Liver (tissue), 9 donors: ENCODE results near the gene USP53. TPM values are rescaled to one million over a fixed set of nuclear protein-coding genes. Genes with fewer than 3 reads are reported as not detected.
"Not testable (repeated sequence)": the region's sequence is repeated elsewhere in the genome, so short reads cannot be mapped to it uniquely, and the experiment has no call there.

Experiments
- DNase-seq: peaks from one replicate; pipeline ENCODE4 v3.0.0-alpha.2; 2017; ENCODE audit warnings: low spot score
- H3K27ac ChIP-seq, 2 donors: one replicate each; pipeline ENCODE4 v1.7.0; 2013; ENCODE audit warnings: inconsistent platforms in 2 of 2, low read length in 2 of 2, control low read depth in 1 of 2, low read depth in 1 of 2, mild to moderate bottlenecking in 1 of 2
- H3K27me3 ChIP-seq, 4 donors: one replicate each; pipeline versions ENCODE4 v1.6.1 to v1.7.0; 2013; ENCODE audit warnings: low read length in 3 of 4, inconsistent platforms in 1 of 4, mild to moderate bottlenecking in 1 of 4, moderate library complexity in 1 of 4; ENCODE audit not compliant: control insufficient read depth in 4 of 4, insufficient read depth in 4 of 4
- H3K36me3 ChIP-seq, 4 donors: one replicate each; pipeline versions ENCODE4 v1.6.1 to v1.7.0; 2013; ENCODE audit warnings: low read length in 3 of 4, mild to moderate bottlenecking in 3 of 4, low read depth in 1 of 4, moderate library complexity in 1 of 4; ENCODE audit not compliant: control insufficient read depth in 4 of 4, insufficient read depth in 3 of 4
- H3K4me1 ChIP-seq, 4 donors: one replicate each; pipeline versions ENCODE4 v1.6.1 to v1.7.0; 2013; ENCODE audit warnings: low read length in 3 of 4, mild to moderate bottlenecking in 3 of 4, moderate library complexity in 1 of 4; ENCODE audit not compliant: control insufficient read depth in 4 of 4, insufficient read depth in 4 of 4
- H3K4me3 ChIP-seq, 3 donors: one replicate each; pipeline versions ENCODE4 v1.6.1 to v1.7.0; 2013; ENCODE audit warnings: low read length in 3 of 3, control low read depth in 1 of 3, low read depth in 1 of 3, mild to moderate bottlenecking in 1 of 3
- H3K9ac ChIP-seq, 2 donors: one replicate each; pipeline ENCODE4 v1.7.0; 2013; ENCODE audit warnings: low read length in 2 of 2, mild to moderate bottlenecking in 2 of 2, moderate library complexity in 2 of 2, control low read depth in 1 of 2, low read depth in 1 of 2
- H3K9me3 ChIP-seq, 4 donors: one replicate each; pipeline versions ENCODE4 v1.6.1 to v1.7.0; 2013; ENCODE audit warnings: low read length in 3 of 4; ENCODE audit not compliant: control insufficient read depth in 4 of 4
- ATF3 ChIP-seq: IDR thresholded peaks from 2 replicates; pipeline ENCODE4 v1.6.1; 2016; ENCODE audit warnings: antibody characterized with exemption
- CTCF ChIP-seq: fragments of 150-350 bp; IDR thresholded peaks from 2 replicates; pipeline ENCODE4 v1.5.1; 2017; ENCODE audit warnings: improper control_type of control experiment, low read depth, low read length; ENCODE audit not compliant: missing input control
- EGR1 ChIP-seq, 2 donors: IDR thresholded peaks; 2 replicates each; pipeline ENCODE4 v1.6.1; 2016 to 2018; ENCODE audit warnings: antibody characterized with exemption in 2 of 2, low read depth in 2 of 2
- FOXA1 ChIP-seq: IDR thresholded peaks from 2 replicates; pipeline ENCODE4 v1.6.1; 2016; ENCODE audit warnings: antibody characterized with exemption
- FOXA2 ChIP-seq: IDR thresholded peaks from 2 replicates; pipeline ENCODE4 v1.6.1; 2016; ENCODE audit warnings: antibody characterized with exemption
- GABPA ChIP-seq, 2 donors: IDR thresholded peaks in 1 of 2; conservative IDR thresholded peaks in 1 of 2; 2 replicates each; pipeline ENCODE4 v1.6.1; 2016; ENCODE audit warnings: antibody characterized with exemption in 2 of 2, mild to moderate bottlenecking in 1 of 2, moderate library complexity in 1 of 2
- HNF4A ChIP-seq, 2 donors: conservative IDR thresholded peaks; 2 replicates each; pipeline ENCODE4 v1.6.1; 2016; ENCODE audit warnings: antibody characterized with exemption in 2 of 2, mild to moderate bottlenecking in 2 of 2
- JUND ChIP-seq, 2 donors: IDR thresholded peaks; 2 replicates each; pipeline ENCODE4 v1.6.1; 2016; ENCODE audit warnings: antibody characterized with exemption in 2 of 2
- MAX ChIP-seq: IDR thresholded peaks from 2 replicates; pipeline ENCODE4 v1.6.1; 2016; ENCODE audit warnings: antibody characterized with exemption
- NR2F2 ChIP-seq: IDR thresholded peaks from 2 replicates; pipeline ENCODE4 v1.6.1; 2016; ENCODE audit warnings: antibody characterized with exemption
- RAD21 ChIP-seq, 2 donors: IDR thresholded peaks; 2 replicates each; pipeline ENCODE4 v1.6.1; 2016; ENCODE audit warnings: antibody characterized with exemption in 2 of 2, mild to moderate bottlenecking in 2 of 2
- RXRA ChIP-seq, 2 donors: IDR thresholded peaks; 2 replicates each; pipeline ENCODE4 v1.6.1; 2017 to 2018; ENCODE audit warnings: antibody characterized with exemption in 2 of 2, mild to moderate bottlenecking in 1 of 2
- SP1 ChIP-seq: IDR thresholded peaks from 2 replicates; pipeline ENCODE4 v1.6.1; 2018; ENCODE audit warnings: antibody characterized with exemption, mild to moderate bottlenecking
- TAF1 ChIP-seq: conservative IDR thresholded peaks from 2 replicates; pipeline ENCODE4 v1.6.1; 2016; ENCODE audit warnings: antibody characterized with exemption, mild to moderate bottlenecking
- YY1 ChIP-seq: IDR thresholded peaks from 2 replicates; pipeline ENCODE4 v1.6.1; 2016; ENCODE audit warnings: antibody characterized with exemption, mild to moderate bottlenecking
- WGBS: extraction: QIAGEN DNeasy Blood & Tissue Kit; methylation state at CpG from one replicate; pipeline ENCODE4 v1.1.7; 2013; 5-methylcytosine and 5-hydroxymethylcytosine counted together
- polyA plus RNA-seq, 2 donors: library from polyadenylated mRNA; stranded (reverse) in 1 of 2; unstranded in 1 of 2; fragments of 200-250 nt in 1 of 2; fragments of >200 nt in 1 of 2; fragmentation: Nextera tagmentation in 1 of 2; extraction: Ambion mirVana in 1 of 2; gene quantifications; one replicate each; pipeline versions ENCODE4 v1.2.1 to v1.2.3, GENCODE V29; 2013 to 2015
- total RNA-seq, 2 donors: library from RNA; depleted of rRNA; stranded (reverse); fragments of >200 nt; gene quantifications; one replicate each; pipeline ENCODE4 v1.2.3, GENCODE V29; 2014
- donor health status: healthy.
- donor health status: healthy.
- donor health status: healthy.
- donor health status: healthy.
- donor health status: healthy.

Gene USP53
- total and polyA plus RNA-seq, 4 donors, result 4.7 to 20.7 (median 5.9) TPM

GRCh38 chr4:119268466-119268865 is 56.0 kb downstream of the USP53 start:
- 94% methylated on average over 3 of the region's 3 CpGs for WGBS
- no peak overlapping the region for H3K4me3 ChIP-seq
- H3K36me3 ChIP-seq, result peaks cover 1 to 19% (median 9%) of the 10 kb centered on the region in 4 donors
- H3K9me3 ChIP-seq, result no peaks in the 10 kb centered on the region
- no peaks in the 10 kb centered on the region for H3K4me1 ChIP-seq
- no peak for DNase-seq
- no peak overlapping the region for H3K27ac ChIP-seq
- TF ChIP-seq TAF1, result no peak
- no peak for TF ChIP-seq SP1
- TF ChIP-seq JUND (IDR thresholded peaks at IDR 0.05), result no peak
- no peak overlapping the region for H3K9ac ChIP-seq
- H3K27me3 ChIP-seq, result no peaks in the 10 kb centered on the region

GRCh38 chr4:119271361-119272085 is 59.0 kb downstream of the USP53 start:
- WGBS, result 85% methylated on average over 6 of the region's 6 CpGs
- no peak overlapping the region for H3K27ac ChIP-seq
- DNase-seq, result no peak
- H3K36me3 ChIP-seq, result peaks cover 1 to 15% (median 8%) of the 10 kb centered on the region in 4 donors
- H3K4me3 ChIP-seq, result no peak overlapping the region
- TF ChIP-seq EGR1 (IDR thresholded peaks at IDR 0.05; ENCODE audit: low read depth in 2 of 2), result no peak
- no peak for TF ChIP-seq HNF4A (conservative IDR thresholded peaks at IDR 0.05)
- no peak for TF ChIP-seq YY1
- no peak for TF ChIP-seq RXRA (IDR thresholded peaks at IDR 0.05)
- H3K27me3 ChIP-seq, result no peaks in the 10 kb centered on the region
- no peaks in the 10 kb centered on the region for H3K9me3 ChIP-seq
- no peaks in the 10 kb centered on the region for H3K4me1 ChIP-seq
- H3K9ac ChIP-seq, result no peak overlapping the region

- not testable (repeated sequence) for DNase-seq, H3K4me3 ChIP-seq, H3K36me3 ChIP-seq, H3K27me3 ChIP-seq, H3K4me1 ChIP-seq, H3K27ac ChIP-seq, H3K9me3 ChIP-seq, H3K9ac ChIP-seq
- WGBS, result 90% methylated on average over 19 of the region's 19 CpGs
These were observed 67.0 kb downstream of the USP53 start for GRCh38 chr4:119279541-119279940.

- H3K27ac ChIP-seq, DNase-seq: not testable (repeated sequence)
These were observed 67.4 kb downstream of the USP53 start for GRCh38 chr4:119279945-119280344.

GRCh38 chr4:119281393-119281792 is 68.9 kb downstream of the USP53 start:
- 72% methylated on average over 2 of the region's 2 CpGs for WGBS
- no peak for DNase-seq
- H3K27ac ChIP-seq, result no peak overlapping the region
- H3K9me3 ChIP-seq, result no peaks in the 10 kb centered on the region
- no peaks in the 10 kb centered on the region for H3K27me3 ChIP-seq
- no peak overlapping the region for H3K9ac ChIP-seq
- H3K36me3 ChIP-seq, result peaks cover 0 to 3% (median 0%) of the 10 kb centered on the region in 4 donors
- no peak overlapping the region for H3K4me3 ChIP-seq
- H3K4me1 ChIP-seq, result peaks cover 0 to 13% (median 5%) of the 10 kb centered on the region in 4 donors
- no peak for TF ChIP-seq FOXA1
- TF ChIP-seq ATF3, result no peak
- no peak for TF ChIP-seq MAX
- no peak for TF ChIP-seq NR2F2
- no peak for TF ChIP-seq JUND (IDR thresholded peaks at IDR 0.05)
- TF ChIP-seq GABPA (IDR thresholded peaks at IDR 0.05 in 1 of 2, conservative IDR thresholded peaks at IDR 0.05 in 1 of 2), result no peak
- TF ChIP-seq RXRA (IDR thresholded peaks at IDR 0.05), result no peak
- no peak for TF ChIP-seq EGR1 (IDR thresholded peaks at IDR 0.05; ENCODE audit: low read depth in 2 of 2)
- no peak for TF ChIP-seq CTCF
- no peak for TF ChIP-seq FOXA2
- no peak for TF ChIP-seq HNF4A (conservative IDR thresholded peaks at IDR 0.05)
- no peak for TF ChIP-seq RAD21 (IDR thresholded peaks at IDR 0.05)

More at GRCh38 chr4:119279945-119280344, 67.4 kb downstream of the USP53 start:
- H3K36me3 ChIP-seq, H3K9ac ChIP-seq, H3K27me3 ChIP-seq, H3K9me3 ChIP-seq, H3K4me1 ChIP-seq, H3K4me3 ChIP-seq: not testable (repeated sequence)
- WGBS, result 96% methylated on average over 12 of the region's 12 CpGs
